NB4 (cell line): ENCODE measurements around the gene EHMT1.

ENCODE experiments used
- DNase-seq: peaks from one replicate; pipeline ENCODE4 v3.0.0; 2010; ENCODE audit warnings: low read depth
- H3K4me3 ChIP-seq: one replicate; pipeline ENCODE4 v1.5.1; 2011; ENCODE audit warnings: mild to moderate bottlenecking, low read depth, low read length, moderate library complexity
- CTCF ChIP-seq: IDR thresholded peaks from one replicate; pipeline ENCODE4 v1.5.1; 2012; ENCODE audit warnings: low read depth, low read length
- MYC ChIP-seq: IDR thresholded peaks from 2 replicates; pipeline ENCODE4 v1.6.1; 2011; ENCODE audit warnings: low read depth, low read length
- POLR2A ChIP-seq: IDR thresholded peaks from 2 replicates; pipeline ENCODE4 v1.6.1; 2011; ENCODE audit warnings: mild to moderate bottlenecking; ENCODE audit not compliant: insufficient read length; ENCODE audit errors: extremely low read depth
- TF ChIP-seq, protein P1 (sequence below): IDR thresholded peaks from 2 replicates; pipeline ENCODE4 v1.6.1; 2011; ENCODE audit warnings: low read depth, low read length

Gene EHMT1

GRCh38 chr9:137689745-137690529, 71.1 kb downstream of the EHMT1 start:
- TF ChIP-seq, protein P1, sequence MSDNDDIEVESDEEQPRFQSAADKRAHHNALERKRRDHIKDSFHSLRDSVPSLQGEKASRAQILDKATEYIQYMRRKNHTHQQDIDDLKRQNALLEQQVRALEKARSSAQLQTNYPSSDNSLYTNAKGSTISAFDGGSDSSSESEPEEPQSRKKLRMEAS: peak; percentile 31; the same call in 1 of the 2 replicates
- TF ChIP-seq POLR2A (no peak), MYC (no peak)
- peak; percentile 82 for DNase-seq
- H3K4me3 ChIP-seq: no peak overlapping the region

DNA sequence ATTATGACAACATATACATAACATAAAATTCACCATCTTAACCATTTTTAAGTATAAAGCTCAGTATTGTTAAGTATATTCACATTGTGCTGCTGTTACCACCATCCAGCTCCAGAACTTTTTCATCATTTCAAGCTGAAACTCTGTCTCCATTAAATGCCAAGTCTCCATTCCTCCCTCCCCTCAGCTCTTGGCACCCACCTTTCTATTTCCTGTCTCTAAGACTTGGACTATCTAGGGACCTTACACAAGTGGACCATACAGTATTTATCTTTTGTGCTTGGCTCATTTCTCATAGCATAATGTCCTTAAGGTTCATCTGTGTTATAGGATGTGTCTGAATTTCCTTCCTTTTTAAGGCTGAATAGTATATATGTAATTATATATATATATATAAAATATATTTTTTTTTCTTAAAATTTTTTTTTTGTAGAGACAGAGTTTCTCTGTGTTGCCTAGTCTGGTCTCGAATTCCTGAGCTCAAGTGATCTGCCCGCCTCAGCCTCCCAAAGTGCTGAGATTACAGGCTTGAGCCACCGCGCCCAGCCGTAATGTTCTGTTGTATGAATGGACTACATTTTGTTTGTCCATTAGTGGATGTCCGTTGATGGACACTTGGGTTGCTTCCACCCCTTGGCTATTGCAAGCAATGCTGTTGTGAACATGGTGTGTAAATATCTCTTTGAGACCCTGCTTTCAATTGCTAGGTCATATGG, 72.3 kb downstream of the EHMT1 start:
- TF ChIP-seq, protein P1: no peak
- TF ChIP-seq MYC (no peak), CTCF (no peak), POLR2A (no peak)
- H3K4me3 ChIP-seq: no peak overlapping the region
- DNase-seq: no peak

DNA sequence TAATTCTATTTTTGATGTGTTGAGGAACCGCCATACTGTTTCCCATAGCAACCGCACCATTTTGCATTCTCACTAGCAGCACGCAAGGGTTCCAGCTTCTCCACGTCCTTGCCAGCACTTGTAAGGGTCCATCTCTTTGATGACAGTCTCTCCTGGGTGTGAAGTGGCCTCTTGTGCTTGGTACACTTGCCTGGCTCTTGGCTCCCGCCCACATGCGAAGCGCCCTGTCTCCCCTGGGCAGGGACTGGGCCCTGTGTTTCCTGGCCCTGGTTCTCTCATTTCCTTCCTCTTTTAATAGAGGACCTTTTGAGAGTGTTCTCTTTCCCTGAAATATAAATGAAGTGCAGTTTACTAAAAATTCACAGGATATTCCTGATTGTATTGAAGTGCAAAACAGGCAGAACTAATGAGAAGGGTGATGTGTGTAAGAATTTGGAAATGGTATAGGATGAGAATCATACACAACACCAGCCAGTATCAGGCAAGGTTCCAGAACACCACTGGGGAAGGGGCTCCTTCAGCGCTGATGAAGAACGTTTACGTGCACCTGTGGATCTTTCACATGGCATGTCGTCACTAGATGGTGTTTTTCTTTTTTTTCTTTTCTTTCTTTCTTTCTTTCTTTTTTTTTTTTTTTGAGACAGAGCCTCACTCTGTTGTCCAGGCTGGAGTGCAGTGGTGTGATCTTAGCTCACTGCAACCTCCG, 73.0 kb downstream of the EHMT1 start:
- peak; percentile 74 for DNase-seq
- no peak for TF ChIP-seq POLR2A
- no peak for TF ChIP-seq CTCF
- TF ChIP-seq, protein P1: no peak
- TF ChIP-seq MYC: no peak
- H3K4me3 ChIP-seq: no peak overlapping the region

DNA sequence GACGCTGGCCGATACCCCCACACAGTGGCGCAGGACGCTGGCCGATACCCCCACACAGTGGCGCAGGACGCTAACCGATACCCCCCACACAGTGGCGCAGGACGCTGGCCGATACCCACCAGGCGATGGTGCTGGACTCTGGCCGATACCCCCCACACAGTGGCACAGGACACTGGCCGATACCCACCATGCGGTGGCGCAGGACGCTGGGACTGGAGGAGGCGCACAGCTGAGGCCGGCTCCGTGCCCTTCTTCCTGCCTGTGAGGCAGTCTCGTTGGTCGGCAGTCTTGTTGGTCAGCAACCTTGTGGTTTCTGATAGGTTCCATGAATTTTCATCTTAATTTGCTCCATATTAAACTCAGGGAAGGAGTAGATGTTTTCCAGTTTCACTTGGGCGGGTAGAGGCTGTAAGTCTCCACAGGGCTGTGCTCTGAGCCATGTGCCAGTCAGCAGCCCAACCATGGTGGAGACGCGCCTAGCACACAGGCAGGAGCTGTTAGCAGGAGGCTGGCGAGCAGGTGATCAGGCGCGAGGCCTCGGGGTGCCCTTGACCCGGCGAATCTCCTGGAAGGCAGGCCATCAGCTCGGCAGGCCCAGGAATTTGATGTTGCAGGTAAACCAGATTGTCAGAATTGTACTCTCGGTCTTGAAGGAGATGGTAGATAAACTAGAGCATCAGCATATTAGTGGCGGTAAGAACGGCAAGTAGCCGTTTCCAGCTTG, 75.6 kb downstream of the EHMT1 start:
- TF ChIP-seq, protein P1: no peak
- TF ChIP-seq MYC (no peak), CTCF (no peak), POLR2A (no peak)
- no peak for DNase-seq
- H3K4me3 ChIP-seq: no peak overlapping the region

DNA sequence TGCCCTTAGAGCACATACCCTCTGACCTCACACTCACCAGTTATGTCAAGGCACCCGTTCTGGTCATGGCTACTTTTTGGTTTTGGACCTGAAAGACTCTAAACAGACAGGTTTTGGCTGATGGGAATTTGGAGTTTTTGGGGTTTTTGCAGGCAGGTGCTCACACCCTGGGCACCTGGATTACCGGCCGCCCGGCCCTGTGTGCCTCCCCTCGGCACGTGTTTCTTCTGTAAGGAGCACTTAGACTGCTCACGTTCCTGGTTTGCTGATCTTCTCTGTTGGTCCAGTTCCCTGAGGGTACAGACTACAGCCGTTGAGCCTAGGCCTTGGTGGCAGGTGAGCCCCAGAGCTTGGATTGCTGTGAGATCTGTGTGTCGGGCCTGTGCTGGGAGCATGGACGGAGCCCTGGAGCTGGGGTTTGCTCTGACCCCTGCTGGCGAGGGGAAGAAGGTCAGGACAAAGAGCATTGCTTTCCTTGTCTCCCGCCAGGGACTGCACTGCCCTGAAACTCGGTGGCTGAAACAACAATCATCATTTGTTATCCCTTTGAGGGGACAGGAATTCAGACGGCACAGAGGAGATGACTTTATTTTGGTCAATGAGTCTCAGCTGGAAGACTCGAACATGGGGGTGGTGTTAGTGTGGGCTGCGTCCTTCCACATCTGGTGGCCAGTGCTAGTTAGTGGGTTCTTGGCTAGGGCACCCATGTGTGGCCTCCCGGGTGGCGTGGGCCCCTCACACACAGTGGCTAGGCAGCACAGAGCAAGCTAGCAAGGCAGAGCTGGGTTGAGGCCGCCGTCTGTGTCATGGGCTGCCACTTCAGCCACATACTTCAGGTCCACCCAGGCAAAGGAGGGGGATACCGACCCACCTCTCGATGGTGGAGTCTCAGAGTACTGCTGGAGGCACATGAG, 76.4 kb downstream of the EHMT1 start:
- TF ChIP-seq CTCF: peak; percentile 59
- no peak for TF ChIP-seq POLR2A
- no peak overlapping the region for H3K4me3 ChIP-seq
- DNase-seq: peak; percentile 48
